Endothelial cell of umbilical vein (primary cell): ENCODE results near the gene NAV2. TPM values are rescaled to one million over a fixed set of nuclear protein-coding genes. Genes with fewer than 3 reads are reported as not detected.

Source experiments
- BruUV-seq: library from RNA; stranded (reverse); fragments of 400-500 nt; replicated peaks from 2 replicates; lab custom pipeline; 2021; lab: Mats Ljungman, UMichigan
- CTCF ChIA-PET: fragments of 300-600, 350-600 bp; sonication (Branson Sonifier 250); formaldehyde crosslinking; loops from one replicate; lab custom pipeline; 2021; ENCODE audit warnings: antibody characterized with exemption, inconsistent platforms; lab: Charles Lee
- POLR2A ChIA-PET: fragments of 300-600, 350-600 bp; sonication (Branson Sonifier 250); formaldehyde crosslinking; loops from one replicate; lab custom pipeline; 2021; ENCODE audit warnings: antibody characterized with exemption, inconsistent platforms; lab: Charles Lee
- DNase-seq: peaks from one replicate; pipeline ENCODE4 v3.0.0-alpha.2; 2011; ENCODE audit warnings: low read depth, low spot score
- FAIRE-seq: peaks from 2 replicates; lab custom pipeline; 2011; peaks lifted over from hg19 to GRCh38; lab: Jason Lieb, UNC
- H2AFZ ChIP-seq: 2 replicates; pipeline ENCODE4 v1.6.0; 2012; ENCODE audit warnings: low read depth, low read length, control low read depth, inconsistent platforms
- H3K27ac ChIP-seq: 2 replicates; pipeline ENCODE4 v1.5.1; 2011; ENCODE audit warnings: low read depth, mild to moderate bottlenecking, control low read depth, low read length, moderate library complexity; ENCODE audit not compliant: insufficient read depth
- H3K27me3 ChIP-seq, 2 experiments: 2 replicates each; pipeline versions ENCODE4 v1.6.0 to v1.6.1; 2011; ENCODE audit warnings: low read length in 2 of 2, mixed read lengths in 1 of 2; ENCODE audit not compliant: control insufficient read depth in 2 of 2, insufficient read depth in 2 of 2
- H3K36me3 ChIP-seq, 2 experiments: 2 replicates in 1 of 2; 3 replicates in 1 of 2; pipeline ENCODE4 v1.5.1; 2011; ENCODE audit warnings: low read length in 2 of 2, mild to moderate bottlenecking in 1 of 2, moderate library complexity in 1 of 2; ENCODE audit not compliant: control insufficient read depth in 2 of 2, insufficient read depth in 2 of 2; ENCODE audit errors: extremely low read depth in 1 of 2
- H3K4me1 ChIP-seq: 3 replicates; pipeline ENCODE4 v1.5.1; 2011; ENCODE audit warnings: mild to moderate bottlenecking, low read length; ENCODE audit not compliant: control insufficient read depth, insufficient read depth; ENCODE audit errors: extremely low read depth
- H3K4me2 ChIP-seq: 2 replicates; pipeline ENCODE4 v1.6.1; 2011; ENCODE audit warnings: low read length, control low read depth, mixed read lengths; ENCODE audit not compliant: insufficient read depth
- H3K4me3 ChIP-seq, 3 experiments: fragments of 200-600 bp in 1 of 3; sonication (generic), shearing (Covaris generic) in 1 of 3; replicated peaks in 1 of 3; 2 replicates each; pipeline ENCODE4 v1.5.1; 2011 to 2016; ENCODE audit warnings: control low read depth in 3 of 3, low read length in 3 of 3, mild to moderate bottlenecking in 2 of 3, inconsistent platforms in 1 of 3, low read depth in 1 of 3, moderate library complexity in 1 of 3; ENCODE audit not compliant: insufficient read depth in 1 of 3
- H3K79me2 ChIP-seq: 2 replicates; pipeline ENCODE4 v1.6.0; 2012; ENCODE audit warnings: low read length, inconsistent platforms; ENCODE audit not compliant: control insufficient read depth, insufficient read depth
- H3K9ac ChIP-seq: replicated peaks from 2 replicates; pipeline ENCODE3; 2011; ENCODE audit warnings: low read length, control low read depth; ENCODE audit not compliant: insufficient read depth; ENCODE audit errors: extremely low read depth
- H3K9me1 ChIP-seq: replicated peaks from 3 replicates; pipeline ENCODE4 v1.6.0; 2011; ENCODE audit warnings: mild to moderate bottlenecking, low read length; ENCODE audit not compliant: control insufficient read depth, insufficient read depth; ENCODE audit errors: extremely low read depth
- H3K9me3 ChIP-seq: replicated peaks from 2 replicates; pipeline ENCODE4 v1.5.1; 2012; ENCODE audit warnings: low read length, inconsistent platforms; ENCODE audit not compliant: control insufficient read depth, insufficient read depth
- H4K20me1 ChIP-seq: replicated peaks from 2 replicates; pipeline ENCODE3; 2011; ENCODE audit warnings: mild to moderate bottlenecking, low read length; ENCODE audit not compliant: control insufficient read depth, insufficient read depth; ENCODE audit errors: extremely low read depth
- EZH2 ChIP-seq: IDR thresholded peaks from 2 replicates; pipeline ENCODE4 v1.6.1; 2012; ENCODE audit warnings: borderline replicate concordance, low read depth, mild to moderate bottlenecking, moderate library complexity, low read length, inconsistent platforms; ENCODE audit not compliant: severe bottlenecking
- GATA2 ChIP-seq: IDR thresholded peaks from 2 replicates; pipeline ENCODE4 v1.7.0; 2011; ENCODE audit warnings: low read depth, mild to moderate bottlenecking, moderate library complexity, mixed read lengths, low read length; ENCODE audit not compliant: insufficient read length, insufficient read depth
- JUN ChIP-seq: IDR thresholded peaks from 2 replicates; pipeline ENCODE4 v1.6.1; 2011; ENCODE audit warnings: borderline replicate concordance, low read depth; ENCODE audit not compliant: insufficient read length, insufficient read depth
- MYC ChIP-seq: IDR thresholded peaks from one replicate; pipeline ENCODE4 v1.6.1; 2011; ENCODE audit warnings: mild to moderate bottlenecking, low read depth, low read length
- POLR2A ChIP-seq: IDR thresholded peaks from 2 replicates; pipeline ENCODE4 v1.6.1; 2012; ENCODE audit warnings: low read depth, mild to moderate bottlenecking, control low read depth, low read length
- POLR2AphosphoS5 ChIP-seq: IDR thresholded peaks from 2 replicates; pipeline ENCODE4 v1.6.1; 2012; ENCODE audit warnings: low read depth, mild to moderate bottlenecking, control low read depth, low read length, moderate library complexity; ENCODE audit not compliant: insufficient read depth
- dilution Hi-C: fragments of 300-500 bp; cut with MboI; formaldehyde crosslinking; loops from one replicate; pipeline ENCODE4 v1.15.0; 2019; ENCODE audit warnings: low sequenced_read_pairs; ENCODE audit not compliant: extremely low pct_ligation_motif_present
- intact Hi-C: fragments of 100-400 bp; cut with micrococcal nuclease; formaldehyde crosslinking; loops from one replicate; pipeline ENCODE4 v1.10.0; 2022
- polyA plus RNA-seq, 4 experiments: library from polyadenylated mRNA; depleted of rRNA in 3 of 4; stranded (reverse) in 3 of 4; unstranded in 1 of 4; fragments of >200 nt; gene quantifications; 2 replicates each; pipeline versions ENCODE4 v1.2.1 to v1.2.3, GENCODE V29; 2011 to 2012; ENCODE audit warnings: missing spikeins in 1 of 4
- total RNA-seq: library from RNA; stranded (reverse); gene quantifications from 2 replicates; pipeline ENCODE4 v1.2.3, GENCODE V29; 2021
- TF ChIP-seq, protein P1 (sequence below): IDR thresholded peaks from 2 replicates; pipeline ENCODE4 v1.6.1; 2011; ENCODE audit not compliant: insufficient read depth, insufficient read length
- TF ChIP-seq, protein P2 (sequence below), 2 donors: IDR thresholded peaks; 1 replicate in 1 of 2; 2 replicates in 1 of 2; pipeline ENCODE4 v1.5.1; 2011; ENCODE audit warnings: low read length in 2 of 2, mild to moderate bottlenecking in 2 of 2, moderate library complexity in 2 of 2, control low read depth in 1 of 2, inconsistent platforms in 1 of 2, low read depth in 1 of 2; ENCODE audit not compliant: insufficient read depth in 1 of 2; ENCODE audit errors: extremely low read depth in 1 of 2

NAV2 gene
- total and polyA plus RNA-seq, 2 donors (not counting 3 experiments of a cell fraction or from before 2014, with no cell fraction given), result 10.9 to 68.0 TPM

DNA sequence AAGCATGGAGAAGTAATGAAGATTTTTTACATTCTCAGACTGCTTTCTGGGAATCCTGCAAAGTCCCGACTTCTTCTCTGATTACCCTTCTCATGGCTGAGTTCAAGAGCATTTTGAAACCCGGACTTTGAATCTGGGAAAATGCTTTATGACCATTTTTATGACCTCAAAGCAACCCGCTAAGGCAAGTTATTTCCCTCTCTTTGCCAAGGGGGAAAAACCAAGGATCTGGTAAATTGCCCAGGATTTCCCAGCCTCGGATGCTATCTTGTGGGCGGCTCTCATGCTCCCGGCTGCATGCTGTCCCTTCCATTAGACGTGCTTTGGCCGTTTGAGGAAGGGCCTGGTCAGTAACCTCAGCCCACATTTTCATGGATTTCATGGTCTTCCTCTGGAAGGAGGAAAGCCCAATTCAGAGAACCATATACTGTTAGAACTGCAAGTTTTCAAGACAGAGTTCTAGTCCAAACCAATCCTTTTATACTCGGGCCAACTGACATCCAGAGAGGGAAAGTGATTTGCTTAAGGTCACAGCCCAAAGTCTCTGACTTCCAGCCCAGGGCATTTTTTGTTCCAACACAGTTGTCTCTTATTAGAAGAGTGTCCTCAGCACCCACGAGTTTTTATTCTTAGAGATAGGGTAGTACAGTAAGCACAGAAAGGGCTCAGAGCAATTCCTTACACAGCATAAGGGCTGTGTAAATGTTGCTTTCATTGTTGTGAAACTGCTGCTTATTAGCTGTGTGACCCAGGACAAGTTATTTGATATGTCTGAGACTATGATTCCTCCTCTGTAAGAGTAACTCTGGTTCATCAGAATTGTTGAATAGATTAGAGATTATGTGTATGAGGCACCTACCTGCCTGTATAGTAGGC lies 77.4 kb downstream of the NAV2 start:
- CTCF ChIA-PET, result no interaction called here
- H3K27ac ChIP-seq, result no peak overlapping the region
- dilution Hi-C loops, result no loop called here
- POLR2A ChIA-PET, result no interaction called here
- H3K9me1 ChIP-seq, result no peaks in the 10 kb centered on the region
- no peak overlapping the region for H3K4me2 ChIP-seq
- no peak for DNase-seq
- H3K79me2 ChIP-seq, result peaks cover 85% of the 10 kb centered on the region
- FAIRE-seq, result no peak
- TF ChIP-seq, protein P1, sequence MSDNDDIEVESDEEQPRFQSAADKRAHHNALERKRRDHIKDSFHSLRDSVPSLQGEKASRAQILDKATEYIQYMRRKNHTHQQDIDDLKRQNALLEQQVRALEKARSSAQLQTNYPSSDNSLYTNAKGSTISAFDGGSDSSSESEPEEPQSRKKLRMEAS, result no peak
- TF ChIP-seq EZH2 (no peak), POLR2A (no peak), GATA2 (no peak), MYC (no peak), POLR2AphosphoS5 (no peak), JUN (no peak)
- TF ChIP-seq, protein P2, sequence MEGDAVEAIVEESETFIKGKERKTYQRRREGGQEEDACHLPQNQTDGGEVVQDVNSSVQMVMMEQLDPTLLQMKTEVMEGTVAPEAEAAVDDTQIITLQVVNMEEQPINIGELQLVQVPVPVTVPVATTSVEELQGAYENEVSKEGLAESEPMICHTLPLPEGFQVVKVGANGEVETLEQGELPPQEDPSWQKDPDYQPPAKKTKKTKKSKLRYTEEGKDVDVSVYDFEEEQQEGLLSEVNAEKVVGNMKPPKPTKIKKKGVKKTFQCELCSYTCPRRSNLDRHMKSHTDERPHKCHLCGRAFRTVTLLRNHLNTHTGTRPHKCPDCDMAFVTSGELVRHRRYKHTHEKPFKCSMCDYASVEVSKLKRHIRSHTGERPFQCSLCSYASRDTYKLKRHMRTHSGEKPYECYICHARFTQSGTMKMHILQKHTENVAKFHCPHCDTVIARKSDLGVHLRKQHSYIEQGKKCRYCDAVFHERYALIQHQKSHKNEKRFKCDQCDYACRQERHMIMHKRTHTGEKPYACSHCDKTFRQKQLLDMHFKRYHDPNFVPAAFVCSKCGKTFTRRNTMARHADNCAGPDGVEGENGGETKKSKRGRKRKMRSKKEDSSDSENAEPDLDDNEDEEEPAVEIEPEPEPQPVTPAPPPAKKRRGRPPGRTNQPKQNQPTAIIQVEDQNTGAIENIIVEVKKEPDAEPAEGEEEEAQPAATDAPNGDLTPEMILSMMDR (IDR thresholded peaks at IDR 0.05; ENCODE audit: extremely low read depth in 1 of 2, insufficient read depth in 1 of 2, low read depth in 1 of 2, low read length in 2 of 2), result no peak
- intact Hi-C loops, result no loop called here
- no peak overlapping the region for H3K9ac ChIP-seq
- no peak overlapping the region for H3K4me3 ChIP-seq
- peaks cover 2% of the 10 kb centered on the region for H3K4me1 ChIP-seq
- H4K20me1 ChIP-seq, result no peaks in the 10 kb centered on the region
- no peaks in the 10 kb centered on the region for H3K9me3 ChIP-seq
- BruUV-seq, result no TSS peak
- no peaks in the 10 kb centered on the region for H3K27me3 ChIP-seq
- no peak overlapping the region for H2AFZ ChIP-seq
- no peaks in the 10 kb centered on the region for H3K36me3 ChIP-seq
